Bone marrow (tissue), 2 donors: ENCODE measurements around the gene ARNT2.
"Not testable (repeated sequence)": the region's sequence is repeated elsewhere in the genome, so short reads cannot be mapped to it uniquely, and the experiment has no call there.

Source experiments
- DNase-seq, 2 donors: peaks; one replicate each; lab custom pipeline; 2025; lab: John Stamatoyannopoulos, UW

The ARNT2 gene

DNA sequence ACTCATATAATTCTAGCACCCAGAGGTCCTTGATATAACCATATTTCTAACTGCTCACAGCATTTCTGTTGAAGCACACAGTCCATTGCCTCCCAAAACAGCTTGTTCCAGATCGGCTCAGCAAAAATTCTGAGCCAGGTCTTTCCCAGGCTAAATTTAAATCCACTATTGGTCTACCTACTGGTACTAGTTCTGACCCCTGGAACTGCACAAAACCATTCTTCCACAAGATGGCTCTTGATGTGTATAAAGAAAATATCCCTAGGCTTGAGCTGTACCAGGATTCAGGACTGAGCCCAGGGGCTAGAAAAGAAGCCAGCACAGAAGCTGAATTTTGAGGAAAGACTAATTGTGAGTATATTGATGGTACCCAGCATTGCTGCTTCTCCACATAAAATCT lies 215.5 kb downstream of the ARNT2 start:
- DNase-seq, result no peak

DNA sequence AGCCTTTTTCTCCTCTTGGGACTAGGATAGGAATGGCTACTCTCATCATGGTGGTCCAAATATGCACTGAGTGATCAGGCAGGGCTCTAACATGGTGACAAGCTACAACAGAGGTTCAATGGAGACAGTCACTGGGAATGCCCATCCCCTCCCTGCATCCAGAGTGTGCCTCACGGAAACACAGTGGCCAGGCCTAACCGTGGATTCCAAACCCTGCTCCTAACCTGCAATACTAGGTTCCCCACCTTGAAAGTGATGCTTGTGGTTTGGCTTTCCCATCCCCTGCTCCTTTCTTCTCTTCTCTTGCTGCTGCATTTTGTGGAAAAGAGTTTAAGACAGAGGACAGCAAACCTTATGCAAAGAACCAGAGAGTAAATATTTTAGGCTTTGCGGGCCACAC lies 216.0 kb downstream of the ARNT2 start:
- DNase-seq, result no peak

DNA sequence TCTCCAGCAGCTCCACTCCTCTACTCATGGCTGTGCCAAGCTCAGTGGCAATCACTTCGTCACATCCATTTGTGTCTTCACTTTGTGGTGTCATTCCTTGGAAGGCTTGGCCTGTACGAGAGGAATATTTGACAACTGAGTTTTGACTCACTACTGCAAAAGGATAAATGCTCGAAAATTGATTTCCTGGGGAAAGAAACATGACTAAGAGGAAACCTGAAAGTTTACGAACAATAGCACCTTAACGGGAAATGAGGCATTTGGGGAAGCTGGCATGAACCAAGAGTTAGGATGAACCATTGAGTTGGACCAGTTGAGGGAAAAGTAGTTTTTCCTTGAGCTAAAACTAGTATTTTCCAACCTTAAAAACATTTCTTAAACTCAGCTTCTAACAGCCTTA lies 216.7 kb downstream of the ARNT2 start:
- DNase-seq, result no peak

DNA sequence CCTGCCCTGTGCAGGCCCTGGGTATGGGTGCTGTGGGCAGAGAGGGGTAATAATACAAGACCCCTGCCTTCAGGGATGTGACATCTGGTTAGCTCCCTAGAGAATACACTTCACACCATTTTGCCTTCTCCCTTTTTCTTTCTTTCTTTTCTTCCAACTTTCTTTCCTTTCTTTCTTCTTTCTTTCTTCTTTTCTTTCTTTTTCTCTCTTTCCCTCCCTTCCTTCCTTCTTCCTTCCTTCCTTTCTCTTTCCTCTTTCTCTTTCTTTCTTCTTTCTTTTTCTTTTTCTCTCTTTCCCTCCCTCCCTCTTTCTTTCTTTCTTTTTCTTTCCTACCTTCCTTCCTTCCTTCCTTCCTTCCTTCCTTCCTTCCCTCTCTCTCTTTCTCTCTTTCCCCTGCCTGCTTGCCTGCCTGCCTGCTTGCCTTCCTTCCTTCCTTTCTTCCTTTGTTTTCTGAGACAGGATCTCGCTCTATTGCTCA lies 222.5 kb downstream of the ARNT2 start:
- DNase-seq, result no peak

DNA sequence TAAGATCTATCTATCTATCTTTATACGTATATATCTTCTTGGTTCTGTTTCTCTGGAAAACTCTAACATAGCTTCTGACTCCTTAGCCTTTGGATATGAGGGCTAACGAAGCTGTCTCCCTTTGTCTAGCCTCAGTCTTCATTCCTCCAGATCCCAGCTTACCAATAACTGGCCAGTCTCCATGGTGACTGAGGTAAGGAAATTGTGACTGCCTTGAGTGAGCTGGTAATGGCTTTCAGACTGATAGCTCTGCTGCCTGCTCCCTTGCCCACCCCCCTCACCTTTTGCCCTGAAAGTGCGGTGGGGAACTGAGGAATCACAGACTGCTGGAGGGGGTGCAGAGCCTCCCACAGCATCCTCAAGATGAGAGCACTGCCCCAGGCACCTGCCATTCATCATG lies 225.2 kb downstream of the ARNT2 start:
- no peak for DNase-seq

DNA sequence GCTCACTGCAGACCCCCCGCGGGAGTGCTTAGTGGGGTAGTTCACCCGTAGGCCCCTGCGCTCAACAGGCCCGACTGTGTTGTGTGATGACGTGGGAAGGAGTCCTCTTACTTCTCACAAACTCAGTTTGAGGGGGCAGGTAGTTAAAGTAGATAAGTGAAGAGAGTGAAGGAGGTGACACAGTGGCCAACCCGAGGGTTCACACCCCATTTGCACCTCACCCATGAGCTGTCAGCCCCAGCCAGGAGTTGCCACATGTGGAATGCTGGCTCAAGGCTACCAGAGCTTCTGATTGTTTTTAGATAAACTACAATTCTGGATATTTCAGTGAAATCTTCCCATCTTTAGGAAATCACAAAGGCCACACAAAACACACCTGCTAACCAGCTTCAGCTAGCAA lies 226.8 kb downstream of the ARNT2 start:
- no peak for DNase-seq

DNA sequence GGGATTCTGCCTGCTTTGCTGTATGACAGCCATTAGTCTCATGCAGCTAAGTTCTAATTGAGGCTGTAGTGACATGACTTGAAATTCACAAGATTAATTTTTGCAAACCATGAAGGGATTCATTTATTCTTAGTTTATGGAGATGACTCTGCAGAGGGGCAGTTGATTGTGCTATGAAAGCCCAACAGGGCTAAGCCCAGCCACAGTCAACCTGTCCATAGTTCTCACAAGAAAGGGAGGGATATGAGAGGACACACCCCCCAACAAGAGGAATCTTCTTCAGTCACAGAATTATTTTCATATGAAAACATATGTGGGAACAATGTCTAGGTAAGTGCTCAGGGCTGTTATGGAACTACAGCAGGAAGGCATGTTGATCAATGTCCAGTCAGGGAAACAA lies 229.0 kb downstream of the ARNT2 start:
- no peak for DNase-seq

DNA sequence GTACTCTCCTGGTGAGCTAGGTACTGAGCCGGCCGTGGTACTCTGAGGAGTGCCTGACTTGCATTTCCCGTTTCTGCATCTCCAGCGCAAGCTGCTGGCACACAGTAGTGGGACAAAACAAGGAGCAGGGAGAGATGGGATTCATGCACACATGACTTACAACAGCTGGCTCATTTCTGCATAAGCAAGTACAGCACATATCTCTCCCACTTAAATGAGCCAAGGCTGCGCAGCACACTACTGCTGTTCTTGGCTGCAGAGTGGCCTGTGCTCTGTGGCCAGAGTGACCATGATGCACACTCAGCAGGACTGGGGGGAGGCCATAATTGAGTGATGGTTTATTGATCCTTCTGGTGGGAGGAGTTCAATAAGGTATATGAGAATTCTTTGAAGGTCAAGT lies 231.8 kb downstream of the ARNT2 start:
- no peak for DNase-seq

DNA sequence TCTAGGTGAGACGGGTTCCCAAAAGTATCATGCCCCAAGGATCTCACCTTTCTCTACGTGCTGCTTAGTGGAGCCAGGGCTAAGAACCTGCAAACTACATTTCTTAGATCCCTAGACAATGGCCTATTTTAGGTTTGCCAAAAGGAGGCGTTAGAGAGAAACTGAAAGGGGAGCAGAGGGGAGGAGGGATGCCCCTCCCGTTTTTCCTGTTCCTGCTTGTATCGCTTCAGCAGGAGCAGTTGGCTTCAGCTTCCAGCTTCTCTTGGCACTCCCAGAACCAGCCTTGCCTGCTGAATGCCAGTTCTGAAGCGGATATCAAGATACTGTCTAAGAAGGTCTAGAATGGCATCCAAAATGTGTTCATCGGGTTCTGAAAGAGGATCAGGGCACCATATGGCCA lies 232.5 kb downstream of the ARNT2 start:
- DNase-seq, result peak in 1 of 2 donors; percentile 21

DNA sequence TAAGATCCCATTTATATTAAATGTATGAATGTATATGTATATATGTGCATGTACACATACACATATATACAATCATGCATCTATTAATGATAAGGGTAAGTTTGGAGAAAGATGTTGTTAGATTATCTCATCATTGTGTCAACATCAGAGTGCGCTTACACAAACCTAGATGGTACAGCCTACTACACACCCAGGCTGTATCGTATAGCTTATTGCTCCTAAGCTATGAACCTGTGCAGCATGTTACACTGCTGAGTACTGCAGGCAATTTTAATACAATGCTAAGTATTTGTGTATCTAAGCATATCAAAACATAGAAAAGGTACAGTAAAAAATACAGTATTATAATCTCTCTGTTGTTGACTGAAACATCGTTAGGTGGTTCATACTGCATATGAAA lies 233.6 kb downstream of the ARNT2 start:
- DNase-seq, result no peak

DNA sequence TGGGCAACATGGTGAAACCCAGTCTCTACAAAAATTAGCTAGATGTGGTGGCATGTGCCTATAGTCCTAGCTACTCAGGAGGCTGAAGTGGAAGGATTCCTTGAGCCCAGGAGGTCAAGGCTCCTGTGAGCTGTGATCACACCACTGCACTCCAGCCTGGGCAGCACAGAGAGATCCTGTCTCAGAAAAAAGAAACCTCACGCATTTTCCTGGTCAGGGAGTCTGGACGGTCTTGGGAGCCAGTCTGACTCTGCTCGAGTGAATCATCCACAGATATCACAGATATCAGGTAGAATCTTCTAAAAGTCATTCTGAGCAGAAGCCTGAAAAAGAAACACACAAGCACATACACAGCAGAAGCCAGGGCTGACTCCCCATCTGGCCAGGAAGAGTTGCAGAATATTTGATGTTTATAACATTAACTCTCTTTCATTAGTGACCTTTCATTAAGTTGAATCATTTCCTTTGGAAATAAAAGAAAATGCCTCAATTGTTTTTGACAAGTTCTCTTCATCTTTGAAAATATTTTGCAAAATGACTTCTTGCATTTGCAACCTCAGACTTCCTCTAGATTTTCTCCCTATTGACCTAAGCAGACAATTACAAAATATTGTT lies 234.5 kb downstream of the ARNT2 start:
- no peak for DNase-seq

DNA sequence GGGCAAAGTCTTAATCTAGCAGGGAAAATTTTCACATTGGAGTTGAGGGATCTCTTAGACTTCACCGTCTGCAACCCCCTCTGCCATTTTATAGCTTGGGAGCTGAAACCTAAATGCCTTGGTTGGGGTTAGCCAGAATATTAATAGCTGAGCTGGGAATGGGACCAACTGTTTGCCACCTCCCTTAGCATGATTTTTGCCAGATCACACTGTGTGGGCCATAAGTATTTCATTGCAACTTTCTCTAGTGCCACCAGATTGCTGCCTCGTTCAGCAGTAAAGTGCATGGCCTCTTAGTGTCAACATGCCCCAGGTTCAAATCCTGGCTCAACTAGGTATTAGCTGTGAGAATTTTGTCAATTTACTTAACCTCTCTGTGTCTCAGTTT lies 235.0 kb downstream of the ARNT2 start:
- DNase-seq, result no peak

DNA sequence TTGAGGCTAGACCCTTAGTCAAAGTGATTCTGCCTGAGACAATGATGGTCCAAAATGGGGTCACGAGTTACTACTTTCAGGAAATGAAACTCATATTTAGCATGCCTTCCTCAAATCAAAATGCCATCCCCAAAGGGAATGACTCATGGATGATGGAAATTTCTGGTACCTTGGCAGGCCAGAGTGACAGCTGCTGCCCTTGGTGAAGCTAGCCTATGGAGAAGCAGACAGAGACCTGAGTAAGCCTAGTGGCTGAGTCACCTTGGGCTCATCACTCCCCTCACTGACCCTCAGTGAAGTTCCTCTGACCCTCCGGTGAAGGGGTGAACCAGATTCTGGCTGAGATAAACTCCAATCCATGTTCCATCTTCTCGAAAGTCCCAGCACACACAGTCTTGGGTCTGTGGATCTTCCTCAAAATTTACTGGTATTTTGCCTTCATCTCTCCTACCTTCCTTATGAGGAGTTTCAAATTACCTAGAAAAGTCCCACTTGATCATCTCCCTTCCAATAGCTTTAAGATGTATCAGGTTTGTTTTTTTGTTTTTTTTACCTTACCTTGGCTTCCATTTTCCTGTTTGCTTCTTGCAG lies 236.4 kb downstream of the ARNT2 start:
- DNase-seq, result no peak

DNA sequence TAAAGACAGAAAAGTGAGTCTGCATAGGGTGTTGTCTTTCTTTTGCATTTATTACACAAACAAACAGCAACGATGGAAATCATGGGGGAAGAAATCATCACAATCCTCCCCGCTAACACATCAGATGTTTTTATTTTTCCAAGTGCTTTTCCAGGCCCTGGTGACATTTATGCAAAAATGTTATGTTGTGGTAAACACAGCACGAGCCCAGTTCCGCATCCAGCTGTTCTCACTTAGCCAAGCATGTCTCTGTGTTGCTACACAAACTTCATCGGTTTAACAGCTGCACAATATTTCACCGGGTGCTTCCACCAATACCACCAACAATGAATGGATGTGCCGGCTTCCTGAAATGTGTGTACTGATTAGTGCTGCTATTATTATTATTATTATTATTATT lies 237.2 kb downstream of the ARNT2 start:
- DNase-seq, result no peak

DNA sequence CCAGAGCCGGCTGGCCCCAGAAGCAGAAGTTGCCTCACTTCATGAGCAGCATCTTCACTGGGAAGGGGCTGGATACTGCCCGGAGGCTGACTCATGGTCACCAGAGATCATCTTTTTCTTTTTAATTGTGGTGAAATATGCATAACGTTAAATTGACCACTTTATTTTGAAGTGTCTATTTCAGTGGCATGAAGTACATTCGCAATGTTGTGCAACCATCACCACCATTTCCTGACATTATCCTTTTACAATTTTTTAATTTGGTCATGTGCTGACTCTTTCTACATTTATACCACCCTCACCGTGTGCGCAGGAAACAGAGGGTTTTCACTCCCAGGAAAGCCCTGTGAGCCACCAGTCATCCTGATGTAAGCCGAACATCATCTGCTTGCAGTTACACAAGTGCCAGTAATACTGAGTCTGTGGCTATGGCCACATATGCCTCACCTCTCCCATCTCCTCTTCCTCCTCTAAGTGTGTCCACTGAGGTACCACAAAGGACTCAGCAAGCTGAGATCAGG lies 239.3 kb downstream of the ARNT2 start:
- DNase-seq, result peak; percentile 31 to 64

DNA sequence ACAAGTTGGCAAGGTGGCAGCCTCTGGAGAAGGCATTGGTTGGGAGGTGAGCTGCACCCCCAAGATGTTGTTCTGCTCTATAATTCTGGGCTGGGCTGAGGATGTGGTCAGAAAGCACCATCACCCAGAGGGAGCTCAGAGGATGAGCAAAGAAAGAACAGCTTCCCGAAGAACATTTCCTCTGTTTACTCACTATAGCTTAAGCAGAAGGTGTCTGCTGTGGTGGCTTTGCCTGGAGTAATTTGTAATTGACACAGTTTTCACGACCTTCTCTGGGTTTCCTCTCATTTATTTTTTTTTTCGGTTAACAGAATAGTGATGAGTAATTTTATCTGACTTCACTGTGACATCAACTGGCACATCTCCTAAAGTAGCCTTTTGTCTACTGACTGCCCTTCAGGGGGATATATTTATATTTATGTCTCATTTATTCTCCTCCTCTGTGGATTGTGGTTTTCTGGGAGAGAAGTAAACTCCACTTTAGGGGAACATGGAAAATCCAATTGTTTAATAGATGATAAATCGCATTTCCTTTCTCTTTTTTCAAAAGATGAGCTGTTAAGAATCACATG lies 241.4 kb downstream of the ARNT2 start:
- DNase-seq, result peak in 1 of 2 donors; percentile 79

DNA sequence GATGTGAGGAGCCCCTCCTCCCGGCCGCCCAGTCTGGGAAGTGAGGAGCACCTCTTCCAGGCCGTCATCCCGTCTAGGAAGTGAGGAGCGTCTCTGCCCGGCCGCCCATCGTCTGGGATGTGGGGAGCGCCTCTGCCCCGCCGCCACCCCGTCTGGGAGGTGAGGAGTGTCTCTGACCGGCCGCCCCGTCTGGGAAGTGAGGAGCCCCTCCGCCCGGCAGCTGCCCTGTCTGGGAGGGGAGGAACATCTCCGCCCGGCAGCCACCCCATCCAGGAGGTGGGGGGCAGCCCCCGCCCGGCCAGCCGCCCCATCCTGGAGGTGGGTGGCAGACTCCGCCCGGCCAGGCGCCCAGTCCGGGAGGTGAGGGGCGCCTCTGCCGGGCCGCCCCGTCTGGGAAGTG lies 243.2 kb downstream of the ARNT2 start:
- DNase-seq, result not testable (repeated sequence)
